Measurements from ENCODE around the gene SLC35F1. TPM values are rescaled to one million over a fixed set of nuclear protein-coding genes. Genes with fewer than 3 reads are reported as not detected.

The SLC35F1 gene
- total and polyA plus RNA-seq, 10 of the 15 experiments (the other 5 are each of a cell fraction or from before 2014, with no cell fraction given): 0.01 TPM; not detected in 9

- intact Hi-C loops (cut with micrococcal nuclease; ENCODE audit: unreplicated experiment) (no loop called here), in situ Hi-C loops (cut with MboI) (no loop called here)
- Histone ChIP-seq H3K27me3 (replicated peaks in 1 of 2; ENCODE audit: control insufficient read depth in 2 of 2, insufficient read depth in 2 of 2, low read length in 1 of 2) (no peaks in the 10 kb centered on the region), H2AFZ (ENCODE audit: control insufficient read depth, low read depth, low read length) (no peak overlapping the region), H3K27ac (ENCODE audit: control insufficient read depth, insufficient read depth) (no peak overlapping the region), H3K4me2 (ENCODE audit: control insufficient read depth, insufficient read depth) (no peak overlapping the region), H4K20me1 (ENCODE audit: control insufficient read depth, insufficient read depth) (no peaks in the 10 kb centered on the region), H3K9ac (ENCODE audit: control insufficient read depth, insufficient read depth, low read length) (no peak overlapping the region), H3K36me3 (ENCODE audit: control insufficient read depth in 2 of 2, insufficient read depth in 2 of 2, low read length in 1 of 2) (no peaks in the 10 kb centered on the region), H3K9me3 (replicated peaks; ENCODE audit: control insufficient read depth, insufficient read depth, low read length) (no peaks in the 10 kb centered on the region), H3K4me3 (no peak overlapping the region), H3K4me1 (ENCODE audit: control insufficient read depth, insufficient read depth, low read length) (no peaks in the 10 kb centered on the region), H3K79me2 (ENCODE audit: control insufficient read depth, insufficient read depth, low read length) (no peaks in the 10 kb centered on the region)
- no peak for FAIRE-seq
- 52% methylated on average over 2 of the region's 2 CpGs for WGBS (ENCODE audit: insufficient coverage, insufficient replicate concordance, low lambda C conversion rate, missing lambda C conversion rate)
- ChIA-PET RAD21 (ENCODE audit: unreplicated experiment) (no interaction called here), SMC1A (ENCODE audit: uncharacterized antibody, unreplicated experiment) (no interaction called here), POLR2A (no interaction called here), CTCF (no interaction called here)
- no TSS peak for BruUV-seq (replicated peaks)
- no peak for DNase-seq (ENCODE audit: low read depth, low spot score)
- no peak for ATAC-seq
- TF ChIP-seq CHD2 (IDR thresholded peaks at IDR 0.05; ENCODE audit: borderline replicate concordance, low read depth, low read length) (no peak), POU2F2 (IDR thresholded peaks at IDR 0.05; ENCODE audit: borderline replicate concordance, low read depth, low read length) (no peak), KDM1A (IDR thresholded peaks at IDR 0.05; ENCODE audit: borderline replicate concordance) (no peak), PRDM15 (CRISPR knock-in tag; IDR thresholded peaks at IDR 0.05) (no peak), RELA (IDR thresholded peaks at IDR 0.05; ENCODE audit: borderline replicate concordance, partially characterized antibody) (no peak), ESRRA (IDR thresholded peaks at IDR 0.05; ENCODE audit: low read length) (no peak), USF1 (IDR thresholded peaks at IDR 0.05; ENCODE audit: borderline replicate concordance, extremely low read length, insufficient read depth, low read depth, low read length) (no peak)
Observed at GRCh38 chr6:118134206-118134605, 227.1 kb downstream of the SLC35F1 start.
